ENCODE results near the gene TCERG1L.

TCERG1L gene

DNA sequence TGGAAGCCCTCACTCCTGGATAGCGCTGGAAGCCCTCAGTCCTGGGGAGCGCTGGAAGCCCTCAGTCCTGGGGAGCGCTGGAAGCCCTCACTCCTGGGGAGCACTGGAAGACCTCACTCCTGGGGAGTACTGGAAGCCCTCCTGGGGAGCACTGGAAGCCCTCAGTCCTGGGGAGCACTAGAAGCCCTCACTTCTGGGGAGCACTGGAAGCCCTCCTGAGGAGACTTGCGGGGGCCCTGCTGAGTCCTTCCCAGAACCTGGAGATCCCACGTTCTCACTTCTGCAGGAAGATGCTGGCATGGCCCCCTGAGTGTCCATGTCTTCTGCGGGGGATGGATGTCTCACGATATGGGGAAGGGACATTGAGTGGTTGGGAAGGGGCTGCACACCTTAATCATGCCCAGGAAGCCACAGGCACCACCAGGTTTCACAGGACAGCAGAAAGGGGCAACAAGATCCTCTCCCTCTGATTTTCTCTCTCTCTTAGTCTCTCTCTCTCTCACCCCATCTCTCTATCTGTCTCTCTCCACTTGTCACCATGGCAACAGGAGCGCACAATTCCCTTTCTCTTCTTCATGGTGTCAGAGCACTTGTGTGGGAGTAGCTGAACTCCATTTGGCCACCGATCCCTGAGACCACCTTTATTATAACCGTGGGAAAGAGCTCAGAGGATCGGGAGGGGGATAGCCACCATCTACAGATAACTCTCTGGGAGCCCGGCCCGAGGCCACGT is 267.0 kb downstream of the TCERG1L start:
- WGBS (ENCODE audit: insufficient coverage, insufficient read length) = no CpG with 5 or more reads among the region's 14 CpGs
- Histone ChIP-seq H3K4me3 (ENCODE audit: low read length) (no peak overlapping the region), H3K9me3 (ENCODE audit: control insufficient read depth, insufficient read depth, low read length) (peaks cover 16% of the 10 kb centered on the region), H3K27me3 (ENCODE audit: control insufficient read depth, insufficient read depth, low read length) (no peaks in the 10 kb centered on the region), H3K36me3 (ENCODE audit: control insufficient read depth, insufficient read depth, low read length) (peaks cover 2% of the 10 kb centered on the region; the same call in 1 of the 2 replicates), H3K4me1 (ENCODE audit: control insufficient read depth, insufficient read depth, low read length) (no peaks in the 10 kb centered on the region), H3K27ac (ENCODE audit: low read length) (no peak overlapping the region)
- no peak for DNase-seq (ENCODE audit: low read depth, low spot score)

DNA sequence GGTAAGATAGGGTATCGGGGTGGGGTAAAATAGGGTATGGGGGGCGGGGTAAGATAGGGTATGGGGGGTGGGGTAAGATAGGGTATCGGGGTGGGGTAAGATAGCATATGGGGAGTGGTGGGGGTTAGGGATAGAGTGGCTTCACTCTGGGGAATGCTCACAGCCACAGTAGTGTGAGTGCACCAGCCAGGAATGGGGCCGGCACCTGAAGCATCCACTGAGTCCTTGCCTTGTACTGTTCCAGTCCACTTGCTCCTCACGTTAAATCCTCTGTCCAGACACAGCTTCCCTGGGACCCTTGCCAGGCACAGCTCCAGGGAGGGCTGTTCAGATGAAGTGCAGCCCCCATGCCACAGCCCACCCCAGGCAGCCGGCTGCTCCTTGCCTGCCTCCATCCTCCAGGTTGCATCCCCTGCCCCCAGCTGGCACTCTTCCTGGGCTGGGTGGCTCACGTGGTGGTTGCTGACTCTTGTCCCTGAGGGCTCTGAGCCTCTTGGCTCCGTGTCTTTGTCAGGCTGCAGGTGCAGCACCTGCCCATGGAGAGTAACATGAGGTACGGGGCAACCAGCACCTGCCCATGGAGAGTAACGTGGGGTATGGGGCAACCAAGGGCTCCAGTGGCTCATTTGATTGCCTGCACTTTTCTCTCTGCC is 268.4 kb downstream of the TCERG1L start:
- Histone ChIP-seq H3K36me3 (ENCODE audit: control insufficient read depth, insufficient read depth, low read length) (0 out of 2 replicates have a peak, but pooled peaks cover 2% of the 10 kb centered on the region), H3K9me3 (ENCODE audit: control insufficient read depth, insufficient read depth, low read length) (peaks cover 12% of the 10 kb centered on the region), H3K4me1 (ENCODE audit: control insufficient read depth, insufficient read depth, low read length) (no peaks in the 10 kb centered on the region), H3K27ac (ENCODE audit: low read length) (no peak overlapping the region), H3K27me3 (ENCODE audit: control insufficient read depth, insufficient read depth, low read length) (no peaks in the 10 kb centered on the region), H3K4me3 (ENCODE audit: low read length) (no peak overlapping the region)
- no peak for DNase-seq (ENCODE audit: low read depth, low spot score)
- 100% methylated on average over 2 of the region's 10 CpGs for WGBS (ENCODE audit: insufficient coverage, insufficient read length)

Measured in iPS DF 6.9 (cell line).